Activated T-cell treated with anti-CD3 and anti-CD28 coated beads for 1 hour (primary cell): ENCODE results near the gene CENPVL3.
"Not testable (repeated sequence)": the region's sequence is repeated elsewhere in the genome, so short reads cannot be mapped to it uniquely, and the experiment has no call there.

ENCODE experiments used
- DNase-seq: peaks from one replicate; pipeline ENCODE4 v3.0.0-alpha.2; 2020; ENCODE audit warnings: low read depth

Gene CENPVL3

DNA sequence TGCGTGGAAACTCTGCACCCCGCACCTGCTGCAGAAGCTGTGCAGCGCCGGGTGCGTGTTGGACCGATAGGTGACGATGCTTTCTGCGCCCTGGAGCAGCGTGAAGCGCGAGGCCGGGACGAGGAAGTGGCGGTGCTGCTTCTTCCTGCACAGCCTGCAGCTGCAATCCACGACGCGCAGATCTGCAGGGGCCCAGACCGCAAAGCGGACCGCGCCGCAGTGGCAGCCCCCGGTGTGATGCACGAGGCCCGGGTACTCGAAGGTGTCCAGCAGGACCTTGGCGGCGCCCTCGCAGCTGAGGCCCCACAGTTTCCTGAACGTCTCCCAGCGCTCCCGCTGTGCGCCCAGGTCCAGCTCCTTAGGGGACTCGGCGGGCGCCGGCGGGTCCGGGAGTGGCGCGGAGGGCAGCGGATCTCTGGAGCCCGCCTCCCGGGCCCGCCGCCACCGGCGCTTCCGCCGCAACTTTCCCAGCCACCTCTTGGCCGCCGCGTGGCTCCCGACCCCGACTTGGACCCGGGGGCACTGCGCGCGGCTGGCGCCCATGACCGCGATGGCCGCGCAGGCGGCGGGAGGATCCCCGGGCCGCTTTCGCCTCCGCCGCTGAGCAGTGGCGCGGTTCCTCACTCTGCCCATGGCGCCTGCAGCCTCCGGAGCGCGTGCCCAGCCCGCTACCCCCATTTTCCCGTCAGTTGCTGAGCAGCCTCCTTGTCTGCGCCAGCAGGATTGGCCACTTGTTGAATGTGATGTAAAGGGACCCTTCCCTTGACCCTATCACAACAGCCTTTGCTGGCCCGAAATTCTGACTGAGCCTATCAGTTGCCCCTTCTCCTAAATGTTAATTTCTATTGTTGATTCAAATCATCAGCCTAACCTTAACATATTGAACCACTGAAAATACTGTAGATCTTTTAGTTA is at the start of gene CENPVL3:
CENPVL3 (minus strand) TSS at position 672 of the 915 bp plus-strand sequence; CDS start at position 633, 39 bp downstream.
- not testable (repeated sequence) for DNase-seq

DNA sequence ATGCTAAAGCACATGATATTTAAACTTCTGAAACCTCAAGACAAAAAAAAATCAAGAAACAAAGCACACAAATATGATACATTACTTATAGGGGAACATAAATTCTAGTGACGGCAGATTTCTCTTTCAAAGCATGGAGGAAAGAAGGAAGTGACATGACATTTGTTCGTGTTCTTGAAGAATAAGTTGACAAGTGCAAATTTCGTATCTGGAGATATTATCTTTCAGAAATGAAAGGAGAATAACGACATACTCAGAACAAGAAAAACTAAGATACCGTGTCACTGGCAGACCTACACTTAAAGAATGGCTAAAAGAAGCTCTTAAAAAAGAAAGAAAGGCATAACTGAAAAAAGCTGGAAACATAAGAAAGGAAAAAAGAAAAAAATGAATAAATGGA is 47.3 kb upstream of the CENPVL3 start:
- no peak for DNase-seq

- DNase-seq: no peak
Observed at GRCh38 chrX:51643377-51643776, 24.7 kb upstream of the CENPVL3 start.

- no peak for DNase-seq
Observed at GRCh38 chrX:51641421-51642021, 22.8 kb upstream of the CENPVL3 start.

DNA sequence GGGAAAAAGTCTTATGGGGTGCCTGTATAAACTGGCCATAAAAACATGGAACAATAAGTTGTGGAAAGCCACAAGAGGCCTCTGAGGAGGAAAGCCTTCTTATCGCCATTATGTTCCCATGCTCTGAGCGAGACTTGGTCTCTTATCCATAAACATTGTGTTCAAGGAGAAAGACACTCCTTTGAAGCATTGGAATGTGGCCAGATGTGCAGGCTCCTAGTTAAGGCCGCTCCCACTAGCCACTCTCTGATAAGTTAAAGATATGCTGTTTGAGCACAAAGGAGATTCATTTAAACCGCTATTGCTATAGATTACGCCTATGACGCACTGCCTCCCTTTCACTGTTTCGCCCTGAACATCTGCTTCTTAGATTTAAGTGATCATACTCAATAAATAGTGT is 17.8 kb upstream of the CENPVL3 start:
- DNase-seq: not testable (repeated sequence)

DNA sequence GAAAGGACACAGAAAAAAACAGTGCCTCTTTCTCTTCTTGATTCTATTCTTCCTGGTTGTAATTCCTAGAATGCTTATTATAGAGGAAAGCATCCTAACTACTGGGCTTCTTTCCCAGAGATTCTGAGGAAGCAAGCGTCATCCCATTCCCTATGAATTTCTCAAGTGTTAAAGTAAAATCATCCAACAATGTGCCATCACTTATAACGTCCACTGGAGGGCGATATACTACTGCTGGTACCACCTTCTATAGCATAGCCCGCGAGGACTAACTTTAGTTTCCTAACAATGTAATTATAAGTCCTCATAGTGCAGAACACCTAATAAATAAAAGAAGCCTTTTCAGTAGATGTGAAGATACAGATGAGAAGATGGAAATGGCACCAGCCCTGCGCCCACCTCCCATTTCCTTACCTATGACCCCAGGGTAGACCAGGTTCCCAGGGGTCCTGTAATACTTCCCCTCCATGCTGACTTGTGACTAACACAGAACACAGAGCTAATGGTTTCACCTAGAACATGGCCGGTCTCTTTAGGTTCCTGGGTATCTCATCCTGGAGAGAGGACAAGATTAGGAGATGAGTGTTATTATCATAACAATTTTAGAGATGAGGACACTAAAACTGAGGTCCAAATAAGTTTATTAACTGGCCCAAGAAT is 4.2 kb downstream of the CENPVL3 start:
- DNase-seq: no peak

DNA sequence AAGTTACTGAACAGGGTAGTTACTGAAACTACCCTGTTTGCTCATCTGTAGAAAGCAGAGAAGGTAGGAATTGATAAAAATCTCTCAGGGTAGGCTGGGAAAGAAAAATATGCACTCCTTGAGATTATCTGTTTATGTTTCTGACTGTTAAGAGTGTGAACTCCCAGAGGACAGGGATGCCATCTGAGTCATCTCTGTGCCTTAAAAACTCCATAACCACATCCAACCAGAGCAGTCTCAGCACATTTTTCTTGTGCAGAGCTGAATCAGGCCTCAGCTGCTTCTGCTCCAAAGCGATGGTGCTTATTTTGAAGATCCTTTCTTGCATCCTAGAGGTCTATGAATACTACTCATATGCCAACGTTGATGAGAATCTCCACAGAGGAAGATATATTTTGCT is 9.9 kb downstream of the CENPVL3 start:
- no peak for DNase-seq

DNA sequence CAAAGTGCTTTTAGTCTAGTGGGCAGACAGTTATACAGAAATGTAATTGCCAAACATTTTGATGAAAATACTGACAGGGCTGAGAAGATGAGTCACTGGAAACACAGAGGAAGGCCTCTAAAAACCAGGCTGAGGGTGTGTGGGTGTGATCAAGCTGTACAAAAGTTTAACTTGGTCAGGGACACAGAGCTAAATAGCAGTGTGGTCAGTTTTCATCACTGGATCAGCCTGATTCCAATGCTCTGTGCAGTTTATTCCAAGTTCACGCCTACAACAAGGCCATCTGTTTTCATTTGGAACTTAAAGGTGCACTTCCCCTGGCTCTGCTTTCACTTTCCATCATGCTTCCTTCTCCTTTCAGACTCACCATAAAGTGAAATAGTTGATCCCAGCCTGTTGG is 10.6 kb downstream of the CENPVL3 start:
- DNase-seq: no peak

- no peak for DNase-seq
Observed at GRCh38 chrX:51606446-51606845, 12.3 kb downstream of the CENPVL3 start.

DNA sequence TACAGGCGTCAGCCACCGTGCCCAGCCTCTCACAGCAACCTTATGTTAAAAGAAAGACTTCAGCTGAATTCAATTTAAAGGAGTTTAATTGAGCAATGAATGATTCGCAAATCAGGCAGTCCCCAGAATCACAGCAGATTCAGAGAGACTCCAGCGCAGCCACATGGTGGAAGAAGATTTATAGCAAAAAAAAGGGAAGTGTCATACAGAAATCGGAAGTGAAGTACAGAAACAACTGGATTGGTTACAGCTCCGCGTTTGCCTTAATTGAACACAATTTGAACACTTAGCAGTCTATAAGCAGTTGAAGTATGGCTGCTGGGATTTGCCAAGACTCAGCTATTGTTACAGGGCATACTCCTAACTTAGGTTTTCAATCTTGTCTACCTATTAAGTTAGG is 19.8 kb downstream of the CENPVL3 start:
- no peak for DNase-seq

- no peak for DNase-seq
Observed at GRCh38 chrX:51571874-51572273, 46.8 kb downstream of the CENPVL3 start.

DNA sequence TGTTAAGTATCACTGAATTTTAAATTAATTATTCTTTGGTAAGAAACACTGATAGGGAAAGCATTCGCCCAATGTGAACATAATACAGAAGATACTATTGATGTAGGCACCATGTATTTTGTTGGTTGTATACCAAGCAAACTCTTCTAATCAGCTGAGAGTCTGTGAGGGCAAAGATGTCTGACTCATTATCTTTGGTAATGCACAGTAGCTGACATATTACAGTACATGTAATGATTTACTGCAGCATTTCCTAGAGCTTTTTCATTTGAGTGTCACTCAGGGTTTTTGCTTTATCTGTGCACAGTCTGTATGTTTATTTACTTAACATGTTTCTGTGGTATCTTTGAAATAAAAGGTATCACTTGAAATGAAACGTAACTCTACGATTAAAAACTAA is 49.2 kb downstream of the CENPVL3 start:
- DNase-seq: no peak

GRCh38 chrX:51568586-51568985 is 50.1 kb downstream of the CENPVL3 start:
- no peak for DNase-seq
